A549 (cell line): ENCODE measurements around the gene DGKH. TPM values are rescaled to one million over a fixed set of nuclear protein-coding genes. Genes with fewer than 3 reads are reported as not detected.

Source experiments
- ATAC-seq, 2 experiments: fragments of 200-7000 bp in 1 of 2; fragments of >200 bp in 1 of 2; cut with Nextera tagmentation in 1 of 2; cut with Tn5 transposase in 1 of 2; 3 replicates each; pipeline versions ENCODE4 v1.8.0 to v1.9.1; 2018 to 2020; ENCODE audit warnings: mild to moderate bottlenecking in 1 of 2, moderate library complexity in 1 of 2
- CTCF ChIA-PET: fragments of 300-600 bp; sonication (Branson Sonifier 250); formaldehyde crosslinking; extraction: SDS; loops from one replicate; lab custom pipeline; 2021; ENCODE audit warnings: antibody characterized with exemption, inconsistent platforms; lab: Yijun Ruan, JAX
- POLR2A ChIA-PET: fragments of 350-600 bp; formaldehyde crosslinking; extraction: SDS; loops from one replicate; lab custom pipeline; 2021; ENCODE audit warnings: antibody characterized with exemption, inconsistent platforms; lab: Yijun Ruan, JAX
- DNase-seq, 2 experiments: peaks; one replicate each; pipeline versions ENCODE4 v3.0.0 to v3.0.0-alpha.2; 2011 to 2016; ENCODE audit warnings: low read depth in 1 of 2, low spot score in 1 of 2
- FAIRE-seq: peaks from 2 replicates; lab custom pipeline; 2011; peaks lifted over from hg19 to GRCh38; lab: Jason Lieb, UNC
- H3K27ac ChIP-seq, 2 experiments: fragments of >200 bp; sonication (Bioruptor Twin); formaldehyde crosslinking; 3 replicates each; pipeline ENCODE4 v1.5.1; 2016 to 2017
- H3K4me1 ChIP-seq: fragments of >200 bp; sonication (Bioruptor Twin); formaldehyde crosslinking; 3 replicates; pipeline ENCODE4 v1.6.1; 2016
- H3K4me2 ChIP-seq: fragments of >200 bp; sonication (Bioruptor Twin); formaldehyde crosslinking; 3 replicates; pipeline ENCODE4 v1.6.1; 2016
- H3K4me3 ChIP-seq: fragments of >200 bp; sonication (Bioruptor Twin); formaldehyde crosslinking; 3 replicates; pipeline ENCODE4 v1.5.1; 2016
- H3K9me3 ChIP-seq: fragments of >200 bp; sonication (Bioruptor Twin); formaldehyde crosslinking; 3 replicates; pipeline ENCODE4 v1.6.1; 2016
- ATOH8 ChIP-seq: fragments of 250-450 bp; sonication (Bioruptor Pico); IDR thresholded peaks from 2 replicates; pipeline ENCODE4 v1.5.0; 2020; ENCODE audit warnings: low read depth, mild to moderate bottlenecking, moderate library complexity
- CBX2 ChIP-seq: fragments of 200-600 bp; sonication (generic); IDR thresholded peaks from 2 replicates; pipeline ENCODE4 v1.6.1; 2016; ENCODE audit warnings: low read depth, mild to moderate bottlenecking, borderline replicate concordance
- CEBPB ChIP-seq, 2 experiments: fragments of >200 bp in 1 of 2; sonication (Bioruptor Twin) in 1 of 2; formaldehyde crosslinking in 1 of 2; IDR thresholded peaks; 2 replicates each; pipeline ENCODE4 v1.6.1; 2012 to 2016
- CHD2 ChIP-seq: fragments of 150-350 bp; IDR thresholded peaks from 2 replicates; pipeline ENCODE4 v1.6.1; 2014; ENCODE audit warnings: low read length; ENCODE audit not compliant: partially characterized antibody
- CHD4 ChIP-seq: fragments of 200-600 bp; sonication (generic); IDR thresholded peaks from 2 replicates; pipeline ENCODE4 v1.6.1; 2016; ENCODE audit warnings: antibody characterized with exemption, mild to moderate bottlenecking, borderline replicate concordance
- CTCF ChIP-seq: fragments of >200 bp; sonication (Bioruptor Twin); formaldehyde crosslinking; IDR thresholded peaks from 3 replicates; pipeline ENCODE4 v1.5.1; 2016
- EHF ChIP-seq: fragments of 250-450 bp; sonication (Bioruptor Pico); IDR thresholded peaks from 2 replicates; pipeline ENCODE4 v1.5.0; 2020; ENCODE audit warnings: mild to moderate bottlenecking
- EP300 ChIP-seq, 2 experiments: fragments of >200 bp; sonication (Bioruptor Twin); formaldehyde crosslinking; IDR thresholded peaks; 2 replicates in 1 of 2; 3 replicates in 1 of 2; pipeline ENCODE4 v1.6.1; 2016 to 2017
- ESRRA ChIP-seq: fragments of 150-350 bp; IDR thresholded peaks from 2 replicates; pipeline ENCODE4 v1.6.1; 2014; ENCODE audit warnings: mild to moderate bottlenecking, low read length, borderline replicate concordance
- HDAC2 ChIP-seq: fragments of 200-600 bp; sonication (generic); IDR thresholded peaks from 2 replicates; pipeline ENCODE4 v1.6.1; 2016
- HOXB13 ChIP-seq: fragments of 250-450 bp; sonication (Bioruptor Pico); IDR thresholded peaks from 2 replicates; pipeline ENCODE4 v1.5.0; 2020; ENCODE audit warnings: low read depth, mild to moderate bottlenecking, moderate library complexity
- HOXB5 ChIP-seq: fragments of 250-450 bp; sonication (Bioruptor Pico); IDR thresholded peaks from 2 replicates; pipeline ENCODE4 v1.5.0; 2020; ENCODE audit warnings: mild to moderate bottlenecking, moderate library complexity
- JUN ChIP-seq, 2 experiments: fragments of >200 bp; sonication (Bioruptor Twin); formaldehyde crosslinking; IDR thresholded peaks; 2 replicates in 1 of 2; 3 replicates in 1 of 2; pipeline ENCODE4 v1.6.1; 2016 to 2017
- MAFK ChIP-seq: fragments of 450-650 bp; IDR thresholded peaks from 2 replicates; pipeline ENCODE4 v1.6.1; 2014; ENCODE audit not compliant: partially characterized antibody
- MAX ChIP-seq: IDR thresholded peaks from 2 replicates; pipeline ENCODE4 v1.6.1; 2012
- MAZ ChIP-seq: fragments of 150-350 bp; IDR thresholded peaks from 2 replicates; pipeline ENCODE4 v1.6.1; 2014; ENCODE audit warnings: antibody characterized with exemption, low read depth, low read length, borderline replicate concordance
- NPAS2 ChIP-seq: fragments of 250-450 bp; sonication (Bioruptor Pico); IDR thresholded peaks from 2 replicates; pipeline ENCODE4 v1.8.0; 2022; ENCODE audit warnings: mild to moderate bottlenecking, moderate library complexity, borderline replicate concordance
- NR3C1 ChIP-seq: fragments of >200 bp; sonication (Bioruptor Twin); formaldehyde crosslinking; IDR thresholded peaks from 3 replicates; pipeline ENCODE4 v1.6.1; 2017
- PBX3 ChIP-seq: IDR thresholded peaks from 2 replicates; pipeline ENCODE4 v1.6.1; 2012
- REST ChIP-seq: fragments of 200-600 bp; sonication (generic); IDR thresholded peaks from 2 replicates; pipeline ENCODE4 v1.6.1; 2016; ENCODE audit warnings: antibody characterized with exemption, mild to moderate bottlenecking, moderate library complexity
- RFX5 ChIP-seq: fragments of 450-650 bp; IDR thresholded peaks from 2 replicates; pipeline ENCODE4 v1.7.1; 2014; ENCODE audit warnings: antibody characterized with exemption, mild to moderate bottlenecking, moderate library complexity
- RNF2 ChIP-seq: fragments of 200-600 bp; sonication (generic); IDR thresholded peaks from 2 replicates; pipeline ENCODE4 v1.6.1; 2016; ENCODE audit warnings: low read depth, mild to moderate bottlenecking, antibody characterized with exemption, moderate library complexity, borderline replicate concordance
- SMC3 ChIP-seq: fragments of >200 bp; sonication (Bioruptor Twin); formaldehyde crosslinking; IDR thresholded peaks from 3 replicates; pipeline ENCODE4 v1.6.1; 2018; ENCODE audit warnings: inconsistent platforms
- SREBF2 ChIP-seq: fragments of 450-650 bp; IDR thresholded peaks from 2 replicates; pipeline ENCODE4 v1.6.1; 2014; ENCODE audit warnings: mild to moderate bottlenecking, moderate library complexity
- TFCP2L1 ChIP-seq: fragments of 250-450 bp; sonication (Bioruptor Pico); IDR thresholded peaks from 2 replicates; pipeline ENCODE4 v1.5.0; 2021; ENCODE audit warnings: mild to moderate bottlenecking
- ZFP36 ChIP-seq: fragments of 450-650 bp; IDR thresholded peaks from 2 replicates; pipeline ENCODE4 v1.6.1; 2014; ENCODE audit warnings: borderline replicate concordance; ENCODE audit not compliant: partially characterized antibody
- WGBS: methylation state at CpG from one replicate; pipeline ENCODE4 v1.1.6; 2017; ENCODE audit errors: missing lambda C conversion rate; 5-methylcytosine and 5-hydroxymethylcytosine counted together
- polyA plus RNA-seq, 4 experiments: library from polyadenylated mRNA; depleted of rRNA in 3 of 4; stranded (reverse); fragments of >200 nt; fragmentation: RNase III in 1 of 4; extraction: RNeasy Plus Mini Kit Qiagen cat#74134 plus additional on column Dnase treatment in 1 of 4; gene quantifications; 2 replicates in 3 of 4; 3 replicates in 1 of 4; pipeline ENCODE4 v1.2.3, GENCODE V29; 2011 to 2017

DGKH gene
- polyA plus RNA-seq, 2 of the 4 experiments (the other 2 are of a cell fraction), result 3.8 to 6.7 TPM

- ATAC-seq, result no peak
- no peaks in the 10 kb centered on the region for H3K9me3 ChIP-seq
- no peak overlapping the region for H3K4me2 ChIP-seq
- ChIA-PET POLR2A (no interaction called here), CTCF (no interaction called here)
- no peak for DNase-seq
- TF ChIP-seq NPAS2 (CRISPR knock-in tag) (no peak), EP300 (IDR thresholded peaks at IDR 0.05) (no peak), HOXB5 (CRISPR knock-in tag) (no peak), RNF2 (no peak), HOXB13 (CRISPR knock-in tag) (no peak), CBX2 (no peak), CEBPB (IDR thresholded peaks at IDR 0.05) (no peak), REST (no peak), RFX5 (no peak), ZFP36 (no peak), HDAC2 (no peak), ATOH8 (CRISPR knock-in tag) (no peak), CHD4 (no peak), CHD2 (no peak), TFCP2L1 (CRISPR knock-in tag) (no peak), MAZ (no peak), PBX3 (no peak), JUN (IDR thresholded peaks at IDR 0.05) (no peak), EHF (CRISPR knock-in tag) (no peak)
- no peak overlapping the region for H3K4me3 ChIP-seq
- H3K4me1 ChIP-seq, result peaks cover 15% of the 10 kb centered on the region
- no peak for FAIRE-seq
- no peak overlapping the region for H3K27ac ChIP-seq
- 77% methylated on average over 4 of the region's 4 CpGs for WGBS
These were observed 66.5 kb downstream of the DGKH start for GRCh38 chr13:42114912-42115311.

GRCh38 chr13:42116225-42116624 is 67.8 kb downstream of the DGKH start:
- ATAC-seq (no peak), FAIRE-seq (no peak), DNase-seq (no peak)
- 86% methylated on average over 2 of the region's 2 CpGs for WGBS
- H3K4me2 ChIP-seq, result no peak overlapping the region
- TF ChIP-seq MAFK (no peak), ESRRA (no peak), CTCF (no peak), NR3C1 (no peak), MAX (no peak), SREBF2 (no peak), SMC3 (no peak)
- peaks cover 10% of the 10 kb centered on the region; the same call in 2 of the 3 replicates for H3K4me1 ChIP-seq
- ChIA-PET POLR2A (no interaction called here), CTCF (interaction anchor here (0.8 kb wide), 1 partner anchor 448 kb away, joined by 4 read pairs; no protein-coding TSS in a partner anchor)
- no peaks in the 10 kb centered on the region for H3K9me3 ChIP-seq
- H3K4me3 ChIP-seq, result no peak overlapping the region
- no peak overlapping the region for H3K27ac ChIP-seq
